Fibroblast of villous mesenchyme (primary cell): ENCODE results near the gene GUCY2C. TPM values are rescaled to one million over a fixed set of nuclear protein-coding genes. Genes with fewer than 3 reads are reported as not detected.

Experiments
- DNase-seq: peaks from one replicate; pipeline ENCODE4 v3.0.0-alpha.2; 2010; ENCODE audit warnings: low read depth
- H3K4me3 ChIP-seq: 2 replicates; pipeline ENCODE4 v1.5.1; 2011; ENCODE audit warnings: low read depth, mild to moderate bottlenecking, low read length
- CTCF ChIP-seq: IDR thresholded peaks from 2 replicates; pipeline ENCODE4 v1.5.1; 2012; ENCODE audit warnings: low read depth, mild to moderate bottlenecking, low read length; ENCODE audit not compliant: insufficient read depth
- total RNA-seq: library from RNA; depleted of rRNA; stranded (reverse); fragments of >200 nt; gene quantifications from 2 replicates; pipeline ENCODE4 v1.2.3, GENCODE V29; 2012

The GUCY2C gene
- total RNA-seq, 1 donor: not detected

- DNase-seq: no peak
- H3K4me3 ChIP-seq: no peak overlapping the region
- no peak for TF ChIP-seq CTCF
Observed at GRCh38 chr12:14613718-14614117, 82.7 kb downstream of the GUCY2C start.

- TF ChIP-seq CTCF: no peak
- H3K4me3 ChIP-seq: no peak overlapping the region
- DNase-seq: no peak
Observed at GRCh38 chr12:14612898-14613445, 83.4 kb downstream of the GUCY2C start.

- TF ChIP-seq CTCF: no peak
- no peak overlapping the region for H3K4me3 ChIP-seq
- DNase-seq: no peak
Observed at GRCh38 chr12:14612250-14612649, 84.1 kb downstream of the GUCY2C start.

- no peak overlapping the region for H3K4me3 ChIP-seq
- no peak for TF ChIP-seq CTCF
- no peak for DNase-seq
Observed at GRCh38 chr12:14611640-14612203, 84.7 kb downstream of the GUCY2C start.

- no peak for DNase-seq
- TF ChIP-seq CTCF: no peak
- no peak overlapping the region for H3K4me3 ChIP-seq
Observed at GRCh38 chr12:14607568-14607967, 88.8 kb downstream of the GUCY2C start.

- no peak for DNase-seq
- no peak for TF ChIP-seq CTCF
- no peak overlapping the region for H3K4me3 ChIP-seq
Observed at GRCh38 chr12:14605401-14605989, 90.9 kb downstream of the GUCY2C start.
